ENCODE measurements around the gene RREB1. TPM values are rescaled to one million over a fixed set of nuclear protein-coding genes. Genes with fewer than 3 reads are reported as not detected.
A peak's percentile ranks its signal among the peaks of the same experiment; 100 is the strongest.

The RREB1 gene, protein sequence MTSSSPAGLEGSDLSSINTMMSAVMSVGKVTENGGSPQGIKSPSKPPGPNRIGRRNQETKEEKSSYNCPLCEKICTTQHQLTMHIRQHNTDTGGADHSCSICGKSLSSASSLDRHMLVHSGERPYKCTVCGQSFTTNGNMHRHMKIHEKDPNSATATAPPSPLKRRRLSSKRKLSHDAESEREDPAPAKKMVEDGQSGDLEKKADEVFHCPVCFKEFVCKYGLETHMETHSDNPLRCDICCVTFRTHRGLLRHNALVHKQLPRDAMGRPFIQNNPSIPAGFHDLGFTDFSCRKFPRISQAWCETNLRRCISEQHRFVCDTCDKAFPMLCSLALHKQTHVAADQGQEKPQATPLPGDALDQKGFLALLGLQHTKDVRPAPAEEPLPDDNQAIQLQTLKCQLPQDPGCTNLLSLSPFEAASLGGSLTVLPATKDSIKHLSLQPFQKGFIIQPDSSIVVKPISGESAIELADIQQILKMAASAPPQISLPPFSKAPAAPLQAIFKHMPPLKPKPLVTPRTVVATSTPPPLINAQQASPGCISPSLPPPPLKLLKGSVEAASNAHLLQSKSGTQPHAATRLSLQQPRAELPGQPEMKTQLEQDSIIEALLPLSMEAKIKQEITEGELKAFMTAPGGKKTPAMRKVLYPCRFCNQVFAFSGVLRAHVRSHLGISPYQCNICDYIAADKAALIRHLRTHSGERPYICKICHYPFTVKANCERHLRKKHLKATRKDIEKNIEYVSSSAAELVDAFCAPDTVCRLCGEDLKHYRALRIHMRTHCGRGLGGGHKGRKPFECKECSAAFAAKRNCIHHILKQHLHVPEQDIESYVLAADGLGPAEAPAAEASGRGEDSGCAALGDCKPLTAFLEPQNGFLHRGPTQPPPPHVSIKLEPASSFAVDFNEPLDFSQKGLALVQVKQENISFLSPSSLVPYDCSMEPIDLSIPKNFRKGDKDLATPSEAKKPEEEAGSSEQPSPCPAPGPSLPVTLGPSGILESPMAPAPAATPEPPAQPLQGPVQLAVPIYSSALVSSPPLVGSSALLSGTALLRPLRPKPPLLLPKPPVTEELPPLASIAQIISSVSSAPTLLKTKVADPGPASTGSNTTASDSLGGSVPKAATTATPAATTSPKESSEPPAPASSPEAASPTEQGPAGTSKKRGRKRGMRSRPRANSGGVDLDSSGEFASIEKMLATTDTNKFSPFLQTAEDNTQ (N-terminal part only)
- total RNA-seq (2021) (55.5 and 61.6 TPM in 2 replicates), Bru-seq, nascent RNA (percentile 91 among the genes with signal in this experiment), BruChase-seq, experiment 1, labeled RNA remaining after a 2-hour chase (percentile 89 among the genes with signal in this experiment), BruChase-seq, experiment 2, labeled RNA remaining after a 6-hour chase (percentile 90 among the genes with signal in this experiment)
- long read RNA-seq, full-length matches to known transcripts = 1 of 38 reads
- long read RNA-seq, partial matches to known transcripts = 31 of 38 reads
- long read RNA-seq, other reads (novel, unspliced or antisense) = 6 of 38 reads

DNA sequence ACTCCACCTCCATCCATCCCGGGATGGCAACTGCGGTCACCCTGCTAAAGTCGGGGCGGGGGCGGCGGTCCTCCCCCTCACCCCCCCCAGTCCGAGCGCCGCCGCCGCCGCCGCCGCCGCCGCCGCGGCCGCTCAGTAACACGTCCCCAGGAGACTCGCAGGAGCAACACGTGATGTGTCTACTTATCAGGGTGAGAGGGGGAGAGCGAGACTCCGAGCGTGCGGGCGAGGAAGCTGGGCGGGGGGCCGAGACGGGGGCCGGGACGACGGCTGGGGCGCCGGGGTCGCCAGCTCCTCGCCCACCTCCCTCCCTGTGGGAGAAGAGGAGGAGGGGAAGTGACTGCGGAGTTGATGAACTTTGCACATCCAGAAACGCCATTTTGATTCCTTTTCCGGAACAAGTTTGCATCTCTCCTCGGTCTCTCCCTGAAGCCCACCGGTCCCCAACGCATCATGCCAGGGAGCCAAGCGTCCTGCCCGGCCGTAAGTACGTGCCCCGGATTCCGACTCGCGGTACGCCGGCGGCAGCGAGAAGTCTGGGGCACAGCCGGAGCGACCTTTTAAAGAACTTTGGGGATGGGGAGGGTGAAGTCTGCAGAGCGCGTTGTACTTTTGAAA is at the start of gene RREB1:
TSS of gene RREB1 (plus strand) at position 384 of the 618 bp plus-strand sequence. CDS start 73,951 bp downstream, outside the sequence.
- H3K4me3 ChIP-seq (ENCODE audit: low read depth, low read length, poor library complexity, severe bottlenecking) = peak within 1 kb of the TSS; percentile 78
- H3K27ac ChIP-seq (ENCODE audit: low read depth, low read length, poor library complexity, severe bottlenecking) = peak within 1 kb of the TSS; percentile 67
- ChIA-PET POLR2A (ENCODE audit: low non-redundant PET) (no interaction called here), CTCF (interaction anchor here (1.0 kb wide), 1 partner anchor 168 kb away, joined by 3 read pairs; no protein-coding TSS in a partner anchor)
- BruUV-seq (replicated peaks) = no TSS peak
- intact Hi-C loops (cut with micrococcal nuclease; ENCODE audit: unreplicated experiment) = loop anchor here (5.0 kb wide), 2 partner anchors 55 to 135 kb away; no protein-coding TSS in a partner anchor
- TF ChIP-seq, protein P1, sequence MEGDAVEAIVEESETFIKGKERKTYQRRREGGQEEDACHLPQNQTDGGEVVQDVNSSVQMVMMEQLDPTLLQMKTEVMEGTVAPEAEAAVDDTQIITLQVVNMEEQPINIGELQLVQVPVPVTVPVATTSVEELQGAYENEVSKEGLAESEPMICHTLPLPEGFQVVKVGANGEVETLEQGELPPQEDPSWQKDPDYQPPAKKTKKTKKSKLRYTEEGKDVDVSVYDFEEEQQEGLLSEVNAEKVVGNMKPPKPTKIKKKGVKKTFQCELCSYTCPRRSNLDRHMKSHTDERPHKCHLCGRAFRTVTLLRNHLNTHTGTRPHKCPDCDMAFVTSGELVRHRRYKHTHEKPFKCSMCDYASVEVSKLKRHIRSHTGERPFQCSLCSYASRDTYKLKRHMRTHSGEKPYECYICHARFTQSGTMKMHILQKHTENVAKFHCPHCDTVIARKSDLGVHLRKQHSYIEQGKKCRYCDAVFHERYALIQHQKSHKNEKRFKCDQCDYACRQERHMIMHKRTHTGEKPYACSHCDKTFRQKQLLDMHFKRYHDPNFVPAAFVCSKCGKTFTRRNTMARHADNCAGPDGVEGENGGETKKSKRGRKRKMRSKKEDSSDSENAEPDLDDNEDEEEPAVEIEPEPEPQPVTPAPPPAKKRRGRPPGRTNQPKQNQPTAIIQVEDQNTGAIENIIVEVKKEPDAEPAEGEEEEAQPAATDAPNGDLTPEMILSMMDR (conservative IDR thresholded peaks at IDR 0.05; ENCODE audit: low read depth, low read length) = no peak
- no peak for TF ChIP-seq EZH2 (IDR thresholded peaks at IDR 0.05; ENCODE audit: borderline replicate concordance, low read depth, low read length, poor library complexity, severe bottlenecking)
- H3K4me1 ChIP-seq (ENCODE audit: insufficient read depth, low read length, poor library complexity, severe bottlenecking) = peaks cover 32% of the 10 kb centered on the region
- no peaks in the 10 kb centered on the region for H3K36me3 ChIP-seq (ENCODE audit: insufficient read depth, low read length, poor library complexity, severe bottlenecking)
- DNase-seq (ENCODE audit: low spot score) = peak; percentile 80
- no peaks in the 10 kb centered on the region for H3K9me3 ChIP-seq (ENCODE audit: low read depth, low read length, poor library complexity, severe bottlenecking)
- H3K27me3 ChIP-seq (replicated peaks; ENCODE audit: insufficient read depth, low read depth, low read length, poor library complexity) = no peaks in the 10 kb centered on the region

DNA sequence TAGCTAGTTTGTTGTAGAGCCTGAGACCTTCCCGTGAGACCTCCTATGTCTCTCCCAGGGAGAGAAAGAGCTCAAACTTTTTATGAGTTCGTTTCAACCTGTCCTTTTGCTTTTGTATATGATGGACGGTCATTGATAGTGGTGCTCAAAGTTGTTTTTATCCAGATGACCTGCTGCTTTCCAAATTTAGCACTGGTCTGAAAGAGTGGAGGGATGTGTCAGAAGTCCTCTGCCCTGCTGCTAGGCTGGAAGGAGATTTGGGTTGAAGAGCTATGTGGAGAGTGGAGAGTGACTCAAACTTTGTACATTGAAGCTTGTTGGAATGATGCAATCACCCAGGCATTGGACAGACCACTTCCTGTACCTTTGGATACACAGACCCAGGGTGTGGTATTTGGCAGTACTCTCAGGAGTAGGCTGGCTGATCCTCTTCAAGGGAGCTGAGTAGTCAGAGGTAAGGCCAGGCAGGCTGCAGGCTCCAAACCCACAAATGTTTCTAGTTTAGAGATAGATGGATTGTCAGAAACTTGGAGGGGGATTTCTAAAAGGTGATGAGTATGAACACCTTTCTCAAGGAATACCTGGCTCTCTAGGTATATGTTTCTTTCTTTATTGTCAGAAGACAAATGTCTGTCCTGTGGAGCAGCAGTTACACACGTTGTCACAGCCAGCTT is 49.4 kb upstream of the RREB1 start:
- BruUV-seq (replicated peaks) = no TSS peak
- Histone ChIP-seq H3K27me3 (replicated peaks; ENCODE audit: insufficient read depth, low read depth, low read length, poor library complexity) (no peaks in the 10 kb centered on the region), H3K4me3 (ENCODE audit: low read depth, low read length, poor library complexity, severe bottlenecking) (no peak overlapping the region), H3K9me3 (ENCODE audit: low read depth, low read length, poor library complexity, severe bottlenecking) (no peaks in the 10 kb centered on the region), H3K27ac (ENCODE audit: low read depth, low read length, poor library complexity, severe bottlenecking) (no peak overlapping the region), H3K4me1 (ENCODE audit: insufficient read depth, low read length, poor library complexity, severe bottlenecking) (peaks cover 7% of the 10 kb centered on the region), H3K36me3 (ENCODE audit: insufficient read depth, low read length, poor library complexity, severe bottlenecking) (no peaks in the 10 kb centered on the region)
- POLR2A ChIA-PET (ENCODE audit: low non-redundant PET) = no interaction called here
- no peak for TF ChIP-seq EZH2 (IDR thresholded peaks at IDR 0.05; ENCODE audit: borderline replicate concordance, low read depth, low read length, poor library complexity, severe bottlenecking)
- TF ChIP-seq, protein P1 (conservative IDR thresholded peaks at IDR 0.05; ENCODE audit: low read depth, low read length) = no peak
- intact Hi-C loops (cut with micrococcal nuclease; ENCODE audit: unreplicated experiment) = loop anchor here (10.0 kb wide), 1 partner anchor 364 kb away; no protein-coding TSS in a partner anchor
- peak; percentile 49 for DNase-seq (ENCODE audit: low spot score)
- CTCF ChIA-PET = no interaction called here
